Measurements from ENCODE around the gene EIF5B.
"Not testable (repeated sequence)": the region's sequence is repeated elsewhere in the genome, so short reads cannot be mapped to it uniquely, and the experiment has no call there.

EIF5B gene

DNA sequence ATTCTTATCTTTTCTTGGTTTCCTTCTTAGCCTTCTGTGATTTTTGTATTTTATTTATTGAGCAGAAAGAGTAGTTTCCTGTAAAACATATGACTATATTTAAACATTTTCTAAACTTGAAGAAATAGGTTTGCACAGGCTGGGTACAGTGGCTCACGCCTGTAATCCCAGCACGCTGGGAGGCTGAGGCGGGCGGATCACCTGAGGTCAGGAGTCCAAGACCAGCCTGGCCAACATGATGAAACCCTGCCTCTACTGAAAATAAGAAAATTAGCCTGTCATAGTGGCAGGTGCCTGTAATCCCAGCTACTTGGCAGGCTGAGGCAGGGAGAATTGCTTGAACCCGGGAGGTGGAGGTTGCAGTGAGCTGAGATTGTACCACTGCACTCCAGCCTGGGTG is 31.7 kb downstream of the EIF5B start:
- DNase-seq (ENCODE audit: extremely low read depth in 1 of 2, low read depth in 1 of 2): not testable (repeated sequence)

DNA sequence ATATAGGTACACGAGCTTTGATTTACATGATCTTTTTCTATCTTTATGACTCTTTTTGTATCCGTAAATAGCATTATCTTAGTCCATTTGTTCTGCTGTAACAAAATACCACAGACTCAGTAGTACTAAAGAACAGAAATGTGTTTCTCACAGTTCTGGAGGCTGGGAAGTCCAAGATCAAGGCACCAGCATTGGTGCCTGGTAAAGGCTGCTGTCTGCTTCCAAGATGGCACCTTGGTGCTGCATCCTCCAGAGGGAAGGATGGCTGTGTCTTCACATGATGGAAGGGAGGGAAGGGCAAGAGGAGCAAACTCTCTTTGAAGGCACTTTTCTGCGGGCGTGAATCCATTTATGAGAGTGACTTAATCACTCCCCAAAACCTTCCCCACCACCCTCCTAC is 36.0 kb downstream of the EIF5B start:
- DNase-seq (ENCODE audit: extremely low read depth in 1 of 2, low read depth in 1 of 2): no peak

DNA sequence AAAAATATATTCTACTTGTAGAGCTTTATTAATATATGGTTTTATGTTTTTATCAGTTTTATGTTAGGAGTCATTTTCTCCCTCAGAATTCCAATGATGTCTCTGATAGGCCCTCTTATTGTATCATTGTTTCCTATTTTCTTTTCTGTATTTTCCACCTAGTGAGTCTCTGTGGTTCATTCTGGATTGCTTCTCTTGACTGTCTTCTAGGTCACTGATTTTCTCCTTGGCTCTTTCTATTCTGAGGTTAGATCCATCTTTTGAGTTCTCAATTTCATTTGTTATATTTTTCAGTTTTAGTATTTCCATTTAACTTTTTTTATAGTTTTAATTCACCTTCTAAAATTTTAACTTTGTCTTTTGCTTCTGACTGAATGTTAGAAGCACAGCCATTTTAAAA is 37.6 kb downstream of the EIF5B start:
- DNase-seq (ENCODE audit: extremely low read depth in 1 of 2, low read depth in 1 of 2): no peak

DNA sequence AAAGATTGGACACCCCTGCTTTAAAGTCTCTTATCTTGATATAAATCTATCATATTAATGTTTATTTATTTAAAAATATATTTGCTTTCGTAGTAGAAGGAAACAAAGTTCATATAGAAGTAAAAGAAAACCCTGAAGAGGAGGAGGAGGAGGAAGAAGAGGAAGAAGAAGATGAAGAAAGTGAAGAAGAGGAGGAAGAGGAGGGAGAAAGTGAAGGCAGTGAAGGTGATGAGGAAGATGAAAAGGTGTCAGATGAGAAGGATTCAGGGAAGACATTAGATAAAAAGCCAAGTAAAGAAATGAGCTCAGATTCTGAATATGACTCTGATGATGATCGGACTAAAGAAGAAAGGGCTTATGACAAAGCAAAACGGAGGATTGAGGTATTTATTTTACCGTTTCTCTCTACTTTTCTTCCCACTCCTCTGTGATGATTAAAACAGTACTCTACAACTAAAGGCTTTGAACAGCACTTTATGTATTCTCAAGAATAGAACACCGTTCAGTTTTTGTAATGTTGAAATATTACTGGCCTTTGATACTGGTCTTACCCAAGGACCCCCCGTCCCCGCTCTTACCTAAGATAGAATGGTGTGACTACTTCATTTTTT is 39.2 kb downstream of the EIF5B start:
- DNase-seq (ENCODE audit: extremely low read depth in 1 of 2, low read depth in 1 of 2): no peak

DNA sequence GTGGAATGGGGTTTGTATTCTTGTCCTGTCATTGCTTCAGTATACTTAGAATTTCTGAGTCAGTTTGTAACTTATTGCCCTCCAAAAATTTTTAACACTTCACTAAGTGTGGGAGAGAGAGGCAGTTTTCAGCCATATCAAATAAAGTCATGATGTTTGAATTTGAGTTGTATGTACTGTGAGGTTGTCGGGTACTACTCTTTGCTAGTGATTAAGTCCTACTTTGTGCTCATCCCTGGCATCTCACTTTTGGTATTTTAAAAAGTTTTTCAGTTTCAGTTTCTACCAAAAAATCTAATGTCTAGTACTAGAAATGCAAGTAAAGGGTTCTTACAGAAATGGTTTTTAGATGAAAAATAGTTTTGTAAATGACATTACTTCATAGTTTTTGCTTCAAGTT is 40.7 kb downstream of the EIF5B start:
- DNase-seq (ENCODE audit: extremely low read depth in 1 of 2, low read depth in 1 of 2): no peak

DNA sequence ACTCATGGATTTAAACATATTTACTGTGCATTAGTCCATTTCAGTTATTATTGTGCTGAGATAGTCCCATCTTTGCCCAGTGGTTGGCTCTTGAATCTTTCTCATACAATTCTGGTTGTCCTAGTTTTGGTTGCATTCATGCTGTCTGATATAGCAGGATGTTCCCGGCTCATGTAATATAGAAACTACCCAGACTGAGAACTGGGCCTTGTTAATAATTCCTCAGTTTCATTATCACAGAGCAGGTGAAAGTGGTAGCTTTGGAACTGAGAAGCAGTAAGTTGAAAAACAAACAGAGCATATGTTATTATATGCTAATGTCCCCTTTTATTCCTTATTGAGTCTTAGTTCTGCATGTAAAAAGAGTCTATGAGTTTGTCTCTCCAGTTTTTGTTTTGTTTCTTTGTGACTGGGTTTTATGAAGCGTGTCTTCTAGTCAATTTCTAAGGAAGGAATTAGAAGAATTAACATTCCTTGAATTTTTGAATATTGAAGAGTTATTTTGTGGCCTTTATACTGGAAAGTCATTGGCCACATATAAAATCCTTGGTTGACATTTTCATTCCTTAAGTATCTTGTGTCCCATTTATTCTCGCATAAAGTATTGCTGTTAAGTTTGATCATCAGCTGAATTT is 43.3 kb downstream of the EIF5B start:
- no peak for DNase-seq (ENCODE audit: extremely low read depth in 1 of 2, low read depth in 1 of 2)

DNA sequence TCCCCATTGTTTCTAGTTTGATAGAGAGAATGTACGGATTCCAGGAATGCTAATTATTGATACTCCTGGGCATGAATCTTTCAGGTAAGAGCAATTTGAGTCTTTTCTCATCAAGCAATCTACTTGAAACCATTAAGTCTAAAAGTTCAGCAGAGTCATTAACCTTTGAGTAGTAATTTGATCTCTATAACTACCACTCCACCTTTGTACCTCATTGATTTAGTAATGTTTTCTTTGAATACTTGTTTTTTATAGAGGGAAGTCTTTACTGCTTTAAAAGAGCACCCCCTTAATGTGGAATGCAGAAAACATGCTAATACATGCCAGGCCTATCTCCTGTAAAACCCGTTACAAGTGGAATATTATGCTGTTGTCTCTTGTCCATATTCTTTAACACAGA is 45.0 kb downstream of the EIF5B start:
- DNase-seq (ENCODE audit: extremely low read depth in 1 of 2, low read depth in 1 of 2): no peak

DNA sequence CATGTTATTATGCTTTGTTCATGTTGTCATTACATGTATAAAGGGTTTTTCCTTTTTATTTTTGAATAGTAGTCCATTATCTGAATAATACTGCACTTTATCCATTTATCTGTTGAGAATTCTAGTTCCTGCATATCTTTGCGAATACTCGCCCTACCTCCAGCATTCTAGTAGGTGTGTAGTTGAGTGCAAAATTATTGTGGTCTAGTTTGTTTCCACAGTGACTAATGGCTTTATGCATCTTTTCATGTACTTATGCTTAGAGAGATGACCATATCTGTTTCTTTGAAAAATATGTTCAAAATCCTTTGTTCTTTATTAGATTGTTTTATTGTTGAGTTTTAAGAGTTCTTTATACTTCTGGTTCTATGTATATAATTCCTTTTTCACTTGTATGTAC is 48.8 kb downstream of the EIF5B start:
- DNase-seq (ENCODE audit: extremely low read depth in 1 of 2, low read depth in 1 of 2): no peak

DNA sequence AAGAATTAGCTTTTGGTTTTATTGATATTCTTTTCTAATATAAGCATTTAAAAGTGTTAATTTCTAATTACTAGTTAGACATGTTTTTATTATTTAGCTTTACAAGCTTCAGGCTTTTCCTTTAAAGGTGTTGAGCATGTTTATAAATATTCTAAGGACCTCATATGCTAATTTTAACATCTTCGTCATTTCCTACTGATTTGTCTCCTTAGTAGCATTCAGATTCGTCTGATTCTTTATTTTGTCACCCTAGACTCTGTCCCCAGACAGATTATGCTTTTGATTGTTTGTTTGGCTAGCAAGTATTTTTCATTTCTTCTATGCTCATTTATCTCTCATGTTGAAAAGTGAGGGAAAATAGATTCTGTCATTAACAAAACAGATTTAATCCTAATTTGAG is 51.7 kb downstream of the EIF5B start:
- DNase-seq (ENCODE audit: extremely low read depth in 1 of 2, low read depth in 1 of 2): no peak

DNA sequence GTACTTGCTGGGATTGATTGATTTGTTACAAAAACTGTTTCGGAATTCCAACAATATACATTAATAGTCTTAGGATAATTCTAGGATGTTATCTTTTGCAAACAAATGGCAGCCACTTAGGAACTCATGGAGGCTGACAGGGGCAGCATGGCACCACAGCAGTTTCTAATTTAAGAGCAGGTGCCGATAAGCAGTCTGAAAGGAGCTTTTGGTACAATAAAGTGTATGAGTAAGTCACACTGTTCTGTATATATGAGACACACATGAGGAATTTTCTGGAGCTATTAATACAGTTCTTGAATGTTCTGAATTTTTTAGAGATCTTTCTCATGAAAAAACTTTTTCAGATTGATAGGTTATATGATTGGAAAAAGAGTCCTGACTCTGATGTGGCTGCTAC is 52.2 kb downstream of the EIF5B start:
- no peak for DNase-seq (ENCODE audit: extremely low read depth in 1 of 2, low read depth in 1 of 2)

DNA sequence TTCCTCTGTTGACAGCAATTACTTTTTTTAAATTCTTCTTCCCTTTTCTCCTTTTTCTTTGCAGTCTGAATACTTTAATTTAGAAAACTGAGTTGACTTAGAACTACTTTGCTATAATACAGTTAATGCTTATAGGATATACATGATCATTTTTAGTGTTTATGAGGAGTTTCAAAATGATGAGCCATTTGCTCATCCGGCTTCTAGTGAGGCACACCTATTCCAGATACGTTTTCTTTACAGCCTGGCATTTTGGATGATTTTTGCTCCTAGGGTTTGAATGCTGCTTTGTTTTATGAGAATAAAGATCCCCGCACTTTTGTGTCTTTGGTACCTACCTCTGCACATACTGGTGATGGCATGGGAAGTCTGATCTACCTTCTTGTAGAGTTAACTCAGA is 52.8 kb downstream of the EIF5B start:
- no peak for DNase-seq (ENCODE audit: extremely low read depth in 1 of 2, low read depth in 1 of 2)

DNA sequence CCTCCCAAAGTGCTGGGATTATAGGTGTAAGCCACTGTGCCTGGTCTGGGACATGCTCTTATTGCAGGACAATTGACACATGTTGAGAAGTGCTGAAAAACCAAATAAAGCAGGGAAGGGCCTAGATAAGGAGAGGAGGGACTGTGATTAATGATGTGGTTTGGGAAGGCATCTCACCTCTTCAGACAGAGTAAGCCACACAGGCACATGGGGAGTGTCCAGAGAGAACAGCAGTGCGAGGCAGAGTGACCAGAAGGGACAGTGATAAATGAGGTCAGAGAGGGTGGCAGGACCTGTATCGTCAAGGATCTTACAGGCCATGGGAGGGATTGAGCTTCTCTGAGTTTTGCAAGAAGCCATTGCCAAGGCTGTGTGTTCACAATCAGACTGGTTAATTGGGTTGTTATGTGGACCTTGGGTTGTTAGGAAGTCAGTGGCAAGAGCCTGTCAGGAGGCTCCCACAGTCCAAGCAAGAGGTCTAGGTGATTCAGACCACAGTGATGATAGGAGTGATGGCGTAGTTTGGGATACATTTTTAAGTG is 58.5 kb downstream of the EIF5B start:
- DNase-seq (ENCODE audit: extremely low read depth in 1 of 2, low read depth in 1 of 2): no peak

DNA sequence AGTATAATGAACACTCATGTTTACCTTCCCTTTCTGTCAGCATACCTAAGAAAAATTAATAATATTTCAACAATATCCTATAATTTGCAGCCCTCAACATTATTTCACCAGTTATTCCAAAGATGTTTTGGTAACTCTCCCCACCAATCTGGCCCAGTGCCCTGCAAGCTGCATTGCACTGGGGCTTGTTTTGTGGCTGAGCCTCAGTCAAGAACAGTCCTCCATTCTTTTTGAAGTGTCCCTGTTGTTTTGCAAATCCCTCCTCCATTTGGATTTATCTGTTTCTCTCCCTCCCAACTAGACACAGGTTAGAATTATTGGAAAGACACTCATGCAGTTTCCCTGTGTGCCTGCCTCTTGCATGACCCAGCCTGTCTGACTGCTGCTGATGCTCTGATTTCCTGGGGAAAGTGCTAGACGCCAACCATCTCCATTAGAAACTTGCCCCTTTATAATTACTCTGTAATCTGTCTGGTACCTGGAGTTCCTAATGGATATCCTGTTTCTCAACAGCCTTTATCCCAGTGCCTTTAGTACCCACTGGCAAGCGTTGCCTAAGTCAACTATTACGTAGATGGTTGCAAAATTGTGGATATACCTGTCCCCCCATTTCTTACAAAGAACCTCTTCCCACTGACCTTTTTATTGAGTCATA is 60.2 kb downstream of the EIF5B start:
- DNase-seq (ENCODE audit: extremely low read depth in 1 of 2, low read depth in 1 of 2): no peak

DNA sequence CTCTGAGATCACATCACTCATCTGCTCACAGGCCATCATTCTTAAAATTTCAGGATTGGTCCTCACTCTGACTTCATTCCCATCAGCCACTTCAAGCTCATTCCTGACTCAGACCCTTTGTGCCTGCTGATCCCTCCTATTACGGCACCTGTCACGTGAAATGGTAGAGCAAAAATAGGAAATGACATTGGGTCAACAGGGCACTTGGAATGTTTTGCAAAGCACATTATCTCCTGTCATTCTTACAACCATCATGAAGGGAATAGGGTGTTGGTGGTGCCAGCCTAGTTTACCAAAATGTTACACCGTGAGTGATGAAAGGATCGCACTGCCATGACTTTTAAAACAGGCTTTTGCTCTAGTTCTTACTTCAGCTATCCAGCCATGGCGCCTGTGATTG is 61.1 kb downstream of the EIF5B start:
- DNase-seq (ENCODE audit: extremely low read depth in 1 of 2, low read depth in 1 of 2): no peak

DNA sequence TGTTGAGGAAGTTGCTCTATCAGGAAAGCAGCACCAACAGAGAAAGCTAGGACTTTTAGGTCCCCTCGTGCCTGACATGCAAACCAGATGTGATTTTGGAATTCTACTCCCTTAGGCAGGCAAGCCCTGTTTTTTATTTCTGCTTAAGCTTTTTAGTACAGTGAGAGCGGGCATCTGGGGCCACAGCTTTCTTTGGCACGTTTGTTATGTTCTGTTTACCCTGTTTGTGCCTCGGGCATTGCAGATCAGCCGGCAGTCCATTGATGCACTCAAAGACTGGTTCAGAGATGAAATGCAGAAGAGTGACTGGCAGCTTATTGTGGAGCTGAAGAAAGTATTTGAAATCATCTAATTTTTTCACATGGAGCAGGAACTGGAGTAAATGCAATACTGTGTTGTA is 61.9 kb downstream of the EIF5B start:
- no peak for DNase-seq (ENCODE audit: extremely low read depth in 1 of 2, low read depth in 1 of 2)

DNA sequence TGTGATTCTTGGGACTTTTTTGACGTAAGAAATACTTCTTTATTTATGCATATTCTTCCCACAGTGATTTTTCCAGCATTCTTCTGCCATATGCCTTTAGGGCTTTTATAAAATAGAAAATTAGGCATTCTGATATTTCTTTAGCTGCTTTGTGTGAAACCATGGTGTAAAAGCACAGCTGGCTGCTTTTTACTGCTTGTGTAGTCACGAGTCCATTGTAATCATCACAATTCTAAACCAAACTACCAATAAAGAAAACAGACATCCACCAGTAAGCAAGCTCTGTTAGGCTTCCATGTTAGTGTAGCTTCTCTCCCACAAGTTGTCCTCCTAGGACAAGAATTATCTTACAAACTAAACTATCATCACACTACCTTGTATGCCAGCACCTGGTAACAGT is 62.6 kb downstream of the EIF5B start:
- DNase-seq (ENCODE audit: extremely low read depth in 1 of 2, low read depth in 1 of 2): no peak

DNA sequence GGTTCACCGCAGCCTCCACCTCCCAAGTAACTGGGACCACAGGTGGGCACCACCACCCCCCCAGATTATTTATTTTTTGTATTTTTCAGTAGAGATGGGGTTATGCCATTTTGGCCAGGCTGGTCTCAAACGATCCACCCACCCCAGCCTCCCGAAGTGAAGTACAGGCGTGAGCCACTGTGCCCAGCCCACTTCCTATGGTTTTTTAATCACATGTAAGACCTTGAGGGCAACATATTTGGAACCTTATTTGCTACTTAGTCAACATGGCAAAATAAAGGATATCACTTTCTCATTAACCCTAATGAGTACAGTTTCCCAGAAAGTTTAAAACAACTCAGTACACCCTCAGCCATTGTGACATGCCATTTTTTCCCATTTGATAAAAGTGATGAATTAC is 64.7 kb downstream of the EIF5B start:
- no peak for DNase-seq (ENCODE audit: extremely low read depth in 1 of 2, low read depth in 1 of 2)

DNA sequence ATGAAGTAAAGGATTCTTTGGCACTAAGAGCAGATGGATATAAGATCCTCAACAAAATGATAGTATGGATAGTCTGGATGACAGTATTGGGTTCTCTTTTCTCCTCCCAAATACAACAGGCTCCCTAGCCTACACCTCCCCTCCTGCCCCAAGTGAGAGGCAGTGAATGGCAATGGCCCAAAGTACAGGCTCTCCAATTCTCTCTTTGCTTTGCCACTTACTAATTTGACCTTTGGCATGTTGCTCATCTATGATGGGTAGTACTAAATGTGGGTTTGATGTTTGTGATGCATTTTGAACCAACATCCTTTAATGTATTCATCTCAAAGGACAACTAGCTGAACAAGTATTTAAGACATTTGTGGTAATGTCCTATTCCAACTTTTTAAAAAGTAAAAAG is 65.9 kb downstream of the EIF5B start:
- no peak for DNase-seq (ENCODE audit: extremely low read depth in 1 of 2, low read depth in 1 of 2)

DNA sequence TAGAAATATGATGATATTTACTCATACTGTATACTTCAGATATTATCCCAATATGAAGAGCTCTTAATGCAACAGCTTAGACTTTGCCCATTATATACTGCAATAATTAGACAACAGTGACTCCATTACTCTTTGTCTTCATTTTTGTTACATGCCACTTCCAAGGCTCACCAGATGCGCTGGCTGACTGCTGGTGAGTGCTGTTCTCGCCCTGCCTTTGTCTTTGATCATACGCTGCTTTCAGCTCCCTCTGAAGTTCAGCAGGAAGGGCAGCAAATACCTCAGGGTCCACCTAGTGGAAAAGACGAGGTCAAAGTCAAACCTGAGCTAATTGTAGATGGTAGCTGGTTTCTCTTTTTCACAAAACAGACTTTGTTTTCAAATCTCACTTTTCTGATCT is 66.3 kb downstream of the EIF5B start:
- no peak for DNase-seq (ENCODE audit: extremely low read depth in 1 of 2, low read depth in 1 of 2)

DNA sequence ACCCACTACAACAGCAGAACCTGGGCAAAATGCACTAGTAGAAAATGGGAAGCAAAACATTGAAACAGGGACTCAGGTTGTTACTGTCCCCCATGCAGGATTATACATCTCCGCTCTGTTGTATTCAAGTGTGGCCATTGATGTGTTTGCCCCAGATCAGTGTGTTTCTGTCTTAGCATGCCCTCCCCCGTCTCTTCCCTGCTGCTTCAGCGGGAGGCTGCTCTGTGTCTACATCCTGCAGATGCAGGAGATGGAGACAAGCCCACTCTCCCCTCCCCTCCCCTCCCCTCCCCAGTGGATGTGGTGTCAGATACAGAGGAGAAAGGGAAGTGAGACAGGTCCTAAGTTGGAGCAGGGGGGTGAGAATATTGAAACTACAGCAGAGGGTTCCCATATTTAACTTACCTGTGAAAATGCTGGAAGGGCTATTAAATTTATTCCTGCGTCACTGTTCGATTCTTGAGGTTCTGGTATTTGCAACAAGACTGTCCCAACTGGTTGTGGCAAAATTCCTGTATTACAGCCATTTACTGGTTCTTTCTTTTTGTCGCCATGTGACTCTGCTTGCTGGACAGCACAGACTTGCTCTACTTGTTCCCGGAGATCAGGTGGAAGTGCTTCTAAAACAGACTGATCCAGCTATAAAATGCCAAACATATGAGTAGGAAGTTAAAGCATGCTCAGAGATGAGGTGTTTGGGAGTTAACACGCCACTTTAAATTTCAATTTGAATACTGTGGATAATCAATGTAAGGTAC is 67.0 kb downstream of the EIF5B start:
- no peak for DNase-seq (ENCODE audit: extremely low read depth in 1 of 2, low read depth in 1 of 2)

DNA sequence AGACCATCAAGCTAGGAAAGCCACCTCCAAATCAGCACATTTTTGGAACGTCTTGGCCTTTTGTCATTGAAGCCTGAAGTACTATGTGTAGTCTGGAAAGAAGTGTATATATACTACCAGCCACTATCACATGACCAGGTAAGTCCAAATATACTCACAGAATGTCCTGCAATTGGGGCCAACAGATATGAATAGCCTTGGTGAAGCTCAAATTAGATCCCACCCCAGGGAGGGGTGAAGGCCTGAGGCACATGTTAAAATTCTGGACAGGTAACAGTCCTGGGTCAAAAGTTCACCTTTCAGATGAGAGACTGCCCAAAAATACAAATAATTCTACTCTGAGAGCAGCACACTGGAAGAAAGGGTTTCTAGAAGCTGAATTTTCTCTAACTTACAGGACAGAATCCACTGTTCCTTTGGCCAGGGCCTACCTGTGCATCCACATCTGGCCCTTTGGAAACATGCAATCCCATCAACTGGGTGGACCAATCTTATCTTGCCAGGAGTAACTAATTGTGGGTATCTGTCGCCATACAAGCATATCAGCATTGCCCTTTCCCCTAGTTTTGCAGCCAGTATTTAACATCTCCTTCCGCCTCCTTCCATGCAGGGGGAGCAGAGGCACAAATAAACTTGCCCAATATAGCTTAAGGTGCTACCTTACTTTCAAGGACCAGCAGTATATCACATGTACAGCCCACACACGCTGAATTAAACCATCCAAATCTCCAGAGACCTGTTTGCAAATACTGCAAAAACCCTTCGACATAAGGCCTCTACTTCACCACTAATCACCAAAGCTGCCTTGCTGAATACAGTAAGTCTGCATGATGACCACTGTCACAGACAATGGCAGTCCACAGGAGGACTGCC is 67.8 kb downstream of the EIF5B start:
- DNase-seq (ENCODE audit: extremely low read depth in 1 of 2, low read depth in 1 of 2): no peak
